GM12878 (cell line): ENCODE results near the gene GCH1. TPM values are rescaled to one million over a fixed set of nuclear protein-coding genes. Genes with fewer than 3 reads are reported as not detected.

Experiments
- BACH1 ChIP-seq: fragments of 450-650 bp; IDR thresholded peaks from 2 replicates; pipeline ENCODE4 v1.6.1; 2017; ENCODE audit warnings: mild to moderate bottlenecking, borderline replicate concordance
- CREB1 ChIP-seq: IDR thresholded peaks from 2 replicates; pipeline ENCODE4 v1.6.1; 2012; ENCODE audit warnings: low read depth, mild to moderate bottlenecking, inconsistent platforms
- EP300 ChIP-seq, 2 experiments: fragments of 150-350 bp in 1 of 2; IDR thresholded peaks; 2 replicates each; pipeline ENCODE4 v1.6.1; 2011 to 2012; ENCODE audit warnings: low read depth in 2 of 2, low read length in 2 of 2, borderline replicate concordance in 1 of 2, improper control_type of control experiment in 1 of 2, inconsistent platforms in 1 of 2; ENCODE audit not compliant: control insufficient read depth in 1 of 2
- EZH2 ChIP-seq: IDR thresholded peaks from 2 replicates; pipeline ENCODE4 v1.6.1; 2012; ENCODE audit warnings: low read depth, mild to moderate bottlenecking, control low read depth, inconsistent platforms, low read length, borderline replicate concordance; ENCODE audit not compliant: control insufficient read depth
- HSF1 ChIP-seq: fragments of 150-350 bp; IDR thresholded peaks from 2 replicates; pipeline ENCODE4 v1.6.1; 2014; ENCODE audit warnings: mild to moderate bottlenecking, low read depth, low read length
- IRF4 ChIP-seq: IDR thresholded peaks from 2 replicates; pipeline ENCODE4 v1.6.1; 2011; ENCODE audit warnings: low read depth, low read length
- MYB ChIP-seq: fragments of 150-350 bp; IDR thresholded peaks from 2 replicates; pipeline ENCODE4 v1.6.1; 2014; ENCODE audit warnings: mild to moderate bottlenecking, low read depth, low read length, borderline replicate concordance
- NFYB ChIP-seq: IDR thresholded peaks from 2 replicates; pipeline ENCODE4 v1.6.1; 2011; ENCODE audit warnings: low read depth, mild to moderate bottlenecking, low read length, improper control_type of control experiment, moderate library complexity; ENCODE audit not compliant: insufficient read depth
- NR2F1 ChIP-seq: fragments of 450-650 bp; conservative IDR thresholded peaks from 2 replicates; pipeline ENCODE4 v1.6.1; 2017; ENCODE audit warnings: mild to moderate bottlenecking
- SIX5 ChIP-seq: IDR thresholded peaks from 2 replicates; pipeline ENCODE4 v1.6.1; 2011; ENCODE audit warnings: mild to moderate bottlenecking, low read depth, low read length, moderate library complexity; ENCODE audit not compliant: severe bottlenecking
- SKIL ChIP-seq: fragments of 450-650 bp; IDR thresholded peaks from 2 replicates; pipeline ENCODE4 v1.6.1; 2017; ENCODE audit warnings: mild to moderate bottlenecking, low read depth, inconsistent platforms; ENCODE audit not compliant: poor library complexity, severe bottlenecking
- SUZ12 ChIP-seq: fragments of 200-600 bp; sonication (generic); IDR thresholded peaks from one replicate; pipeline ENCODE4 v1.6.1; 2018; ENCODE audit warnings: antibody characterized with exemption, mild to moderate bottlenecking; ENCODE audit not compliant: unreplicated experiment
- USF1 ChIP-seq: IDR thresholded peaks from 2 replicates; pipeline ENCODE4 v1.6.1; 2011; ENCODE audit warnings: borderline replicate concordance, low read depth, mild to moderate bottlenecking, moderate library complexity, mixed read lengths, low read length; ENCODE audit not compliant: insufficient read depth; ENCODE audit errors: extremely low read length
- ZBTB11 ChIP-seq: fragments of 450-650 bp; formaldehyde crosslinking; IDR thresholded peaks from 2 replicates; pipeline ENCODE4 v1.5.0; 2022; ENCODE audit warnings: mild to moderate bottlenecking, missing genetic modification characterization
- ZBTB4 ChIP-seq: fragments of 450-650 bp; formaldehyde crosslinking; IDR thresholded peaks from 2 replicates; pipeline ENCODE4 v1.4.0; 2022; ENCODE audit warnings: mild to moderate bottlenecking, moderate library complexity
- polyA plus RNA-seq, 11 experiments: library from polyadenylated mRNA; depleted of rRNA in 4 of 11; unstranded in 6 of 11; stranded (reverse) in 5 of 11; fragments of >200 nt; fragmentation: Nextera tagmentation in 4 of 11; fragmentation: Illumina TruSeq in 1 of 11; extraction: Ambion mirVana in 4 of 11; extraction: Trizol in 1 of 11; gene quantifications; 1 replicate in 1 of 11; 2 replicates in 10 of 11; pipeline versions ENCODE4 v1.2.1 to v1.2.3, GENCODE V29; 2011 to 2016; ENCODE audit warnings: inconsistent platforms in 2 of 11, missing spikeins in 2 of 11, low read depth in 1 of 11
- total RNA-seq, 4 experiments: library from RNA; depleted of rRNA in 3 of 4; stranded (reverse); fragments of >200 nt in 3 of 4; fragmentation: Illumina TruSeq in 1 of 4; extraction: Trizol in 1 of 4; gene quantifications; 2 replicates each; pipeline versions ENCODE4 v1.2.1 to v1.2.3, GENCODE V29; 2013 to 2021

GCH1 gene
- total and polyA plus RNA-seq, 10 of the 15 experiments (the other 5 are each of a cell fraction or from before 2014, with no cell fraction given) = 25.1 to 37.0 (median 33.8) TPM

GRCh38 chr14:54881235-54881760 lies 21.3 kb downstream of the GCH1 start (continued):
- no peak for TF ChIP-seq ZBTB11 (CRISPR knock-in tag)
- TF ChIP-seq BACH1 = no peak
- TF ChIP-seq NR2F1 = no peak
- TF ChIP-seq SKIL = peak; percentile 50
- no peak for TF ChIP-seq EP300 (IDR thresholded peaks at IDR 0.05; ENCODE audit: borderline replicate concordance in 1 of 2, control insufficient read depth in 1 of 2, low read depth in 2 of 2, low read length in 2 of 2)
- TF ChIP-seq IRF4 = no peak
- no peak for TF ChIP-seq CREB1
- no peak for TF ChIP-seq USF1
- TF ChIP-seq HSF1 = no peak
- no peak for TF ChIP-seq ZBTB4 (CRISPR knock-in tag)
- no peak for TF ChIP-seq NFYB
- TF ChIP-seq MYB = no peak
- no peak for TF ChIP-seq SUZ12
- no peak for TF ChIP-seq EZH2
- TF ChIP-seq SIX5 = no peak
